Fibroblast of villous mesenchyme (primary cell): ENCODE results near the gene ATXN2. TPM values are rescaled to one million over a fixed set of nuclear protein-coding genes. Genes with fewer than 3 reads are reported as not detected.

ENCODE experiments used
- DNase-seq: peaks from one replicate; pipeline ENCODE4 v3.0.0-alpha.2; 2010; ENCODE audit warnings: low read depth
- H3K4me3 ChIP-seq: 2 replicates; pipeline ENCODE4 v1.5.1; 2011; ENCODE audit warnings: low read depth, mild to moderate bottlenecking, low read length
- total RNA-seq: library from RNA; depleted of rRNA; stranded (reverse); fragments of >200 nt; gene quantifications from 2 replicates; pipeline ENCODE4 v1.2.3, GENCODE V29; 2012
- TF ChIP-seq, protein P1 (sequence below): IDR thresholded peaks from 2 replicates; pipeline ENCODE4 v1.5.1; 2012; ENCODE audit warnings: low read depth, mild to moderate bottlenecking, low read length; ENCODE audit not compliant: insufficient read depth

The ATXN2 gene
- total RNA-seq, 1 donor = 71.7 TPM

DNA sequence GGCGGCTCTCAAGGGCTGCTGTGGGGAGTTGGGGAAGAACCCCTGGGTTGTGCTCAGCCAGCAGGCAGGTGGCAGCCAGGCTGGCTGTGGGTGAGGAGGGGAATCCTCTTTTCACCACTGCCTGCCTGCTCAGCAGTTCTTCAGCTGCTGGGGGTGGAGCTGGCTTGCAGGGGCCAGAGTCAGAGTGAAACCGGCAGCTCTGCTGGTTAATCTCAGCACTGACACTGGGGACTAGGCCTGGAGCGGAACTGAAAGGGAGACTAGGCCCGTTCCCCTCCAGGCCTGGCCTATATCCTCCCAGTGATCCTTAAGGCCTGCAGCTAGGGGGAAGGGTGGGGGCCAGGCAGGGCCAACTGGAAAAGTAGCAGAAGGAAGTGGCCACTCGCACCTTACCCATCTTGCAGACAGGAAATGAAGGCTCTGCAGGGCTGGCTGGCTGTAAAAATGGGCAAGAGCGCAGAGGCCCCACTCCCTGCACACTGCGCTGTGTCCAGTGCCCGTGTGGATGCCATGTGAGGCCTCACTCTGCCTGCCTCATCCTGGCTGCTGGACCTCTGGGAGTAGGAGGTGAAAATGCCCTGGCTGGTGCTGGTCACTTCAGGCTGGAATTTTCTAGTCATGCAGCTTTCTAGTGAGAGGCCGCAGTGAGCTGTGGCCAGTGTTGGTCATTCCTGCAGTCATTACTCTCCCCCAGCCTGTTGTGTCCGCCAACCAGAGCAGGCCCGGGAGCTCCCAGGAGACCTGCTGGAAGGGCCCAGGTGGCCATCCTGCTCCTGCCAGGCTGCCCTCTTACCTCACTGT, 154.0 kb downstream of the ATXN2 start:
- H3K4me3 ChIP-seq = no peak overlapping the region
- peak; percentile 90 for DNase-seq
- TF ChIP-seq, protein P1, sequence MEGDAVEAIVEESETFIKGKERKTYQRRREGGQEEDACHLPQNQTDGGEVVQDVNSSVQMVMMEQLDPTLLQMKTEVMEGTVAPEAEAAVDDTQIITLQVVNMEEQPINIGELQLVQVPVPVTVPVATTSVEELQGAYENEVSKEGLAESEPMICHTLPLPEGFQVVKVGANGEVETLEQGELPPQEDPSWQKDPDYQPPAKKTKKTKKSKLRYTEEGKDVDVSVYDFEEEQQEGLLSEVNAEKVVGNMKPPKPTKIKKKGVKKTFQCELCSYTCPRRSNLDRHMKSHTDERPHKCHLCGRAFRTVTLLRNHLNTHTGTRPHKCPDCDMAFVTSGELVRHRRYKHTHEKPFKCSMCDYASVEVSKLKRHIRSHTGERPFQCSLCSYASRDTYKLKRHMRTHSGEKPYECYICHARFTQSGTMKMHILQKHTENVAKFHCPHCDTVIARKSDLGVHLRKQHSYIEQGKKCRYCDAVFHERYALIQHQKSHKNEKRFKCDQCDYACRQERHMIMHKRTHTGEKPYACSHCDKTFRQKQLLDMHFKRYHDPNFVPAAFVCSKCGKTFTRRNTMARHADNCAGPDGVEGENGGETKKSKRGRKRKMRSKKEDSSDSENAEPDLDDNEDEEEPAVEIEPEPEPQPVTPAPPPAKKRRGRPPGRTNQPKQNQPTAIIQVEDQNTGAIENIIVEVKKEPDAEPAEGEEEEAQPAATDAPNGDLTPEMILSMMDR = no peak

DNA sequence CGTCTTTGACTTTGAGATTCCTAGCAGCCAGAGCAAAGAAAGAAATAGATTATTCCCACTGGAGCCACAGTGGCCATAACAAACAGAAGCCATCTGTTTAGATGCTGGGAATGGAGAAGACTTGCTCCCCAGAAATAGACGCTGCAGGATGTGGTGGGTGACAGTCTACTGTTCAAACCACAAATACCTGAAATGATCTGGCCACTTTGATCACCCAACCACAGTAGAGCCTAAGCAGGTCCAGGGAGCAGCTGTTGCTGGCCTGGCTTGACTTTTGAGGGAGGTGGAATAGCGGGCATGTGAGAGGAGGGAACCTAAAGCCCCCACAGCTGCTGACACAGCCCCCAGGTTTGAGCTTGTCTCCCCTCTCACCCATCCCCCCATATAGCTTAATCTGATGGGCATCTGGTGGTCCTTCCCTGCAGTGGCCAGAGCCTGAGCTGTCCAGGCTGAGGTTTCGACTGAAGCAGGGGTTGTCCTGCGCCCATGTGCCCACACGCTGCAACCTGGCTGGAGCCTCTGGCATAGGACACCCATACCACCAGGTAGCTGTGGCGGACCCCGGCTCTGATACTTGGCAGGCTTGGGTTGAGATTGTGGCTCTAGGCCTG, 154.7 kb downstream of the ATXN2 start:
- H3K4me3 ChIP-seq = no peak overlapping the region
- no peak for DNase-seq
- TF ChIP-seq, protein P1 = no peak

DNA sequence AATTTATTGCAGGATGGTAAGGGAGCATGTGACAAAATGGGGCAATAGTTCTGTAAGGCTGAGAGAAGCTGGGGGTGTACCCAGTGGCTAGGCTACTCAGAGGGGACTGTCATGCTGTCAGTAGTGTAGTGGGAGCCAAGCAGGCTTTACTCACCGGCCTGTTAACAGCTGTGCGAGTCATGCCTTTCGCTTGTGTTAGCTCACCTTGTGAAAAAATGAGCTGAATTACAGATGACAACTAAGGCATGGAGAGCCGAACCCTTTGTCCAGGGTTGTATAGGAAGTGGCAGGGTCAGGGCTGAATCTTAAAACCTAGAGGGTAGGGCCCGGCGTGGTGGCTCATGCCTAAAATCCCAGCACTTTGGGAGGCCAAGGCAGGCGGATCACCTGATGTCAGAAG, 155.5 kb downstream of the ATXN2 start:
- TF ChIP-seq, protein P1 = no peak
- peak; percentile 54 for DNase-seq
- H3K4me3 ChIP-seq = no peak overlapping the region

DNA sequence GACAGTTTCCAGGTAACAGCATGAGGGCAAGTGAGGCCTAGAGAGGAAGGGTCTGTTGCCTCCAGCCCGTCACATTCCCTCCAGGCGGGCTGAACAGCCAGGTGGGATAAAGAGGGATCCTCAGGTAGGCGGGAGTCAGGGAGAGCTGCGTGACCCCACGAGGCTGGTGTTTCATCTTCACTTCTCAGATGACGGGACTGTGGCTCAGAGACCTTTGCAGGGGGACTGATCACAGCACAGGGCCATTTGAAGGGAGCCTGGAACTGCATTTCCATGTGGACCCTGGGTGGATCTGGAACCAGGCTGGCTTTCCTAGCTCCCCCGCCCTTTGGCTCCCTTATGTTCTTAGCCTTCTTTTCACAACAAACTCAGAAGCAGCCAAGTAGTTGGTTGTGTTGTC, 156.0 kb downstream of the ATXN2 start:
- TF ChIP-seq, protein P1 = no peak
- no peak for DNase-seq
- H3K4me3 ChIP-seq = no peak overlapping the region

DNA sequence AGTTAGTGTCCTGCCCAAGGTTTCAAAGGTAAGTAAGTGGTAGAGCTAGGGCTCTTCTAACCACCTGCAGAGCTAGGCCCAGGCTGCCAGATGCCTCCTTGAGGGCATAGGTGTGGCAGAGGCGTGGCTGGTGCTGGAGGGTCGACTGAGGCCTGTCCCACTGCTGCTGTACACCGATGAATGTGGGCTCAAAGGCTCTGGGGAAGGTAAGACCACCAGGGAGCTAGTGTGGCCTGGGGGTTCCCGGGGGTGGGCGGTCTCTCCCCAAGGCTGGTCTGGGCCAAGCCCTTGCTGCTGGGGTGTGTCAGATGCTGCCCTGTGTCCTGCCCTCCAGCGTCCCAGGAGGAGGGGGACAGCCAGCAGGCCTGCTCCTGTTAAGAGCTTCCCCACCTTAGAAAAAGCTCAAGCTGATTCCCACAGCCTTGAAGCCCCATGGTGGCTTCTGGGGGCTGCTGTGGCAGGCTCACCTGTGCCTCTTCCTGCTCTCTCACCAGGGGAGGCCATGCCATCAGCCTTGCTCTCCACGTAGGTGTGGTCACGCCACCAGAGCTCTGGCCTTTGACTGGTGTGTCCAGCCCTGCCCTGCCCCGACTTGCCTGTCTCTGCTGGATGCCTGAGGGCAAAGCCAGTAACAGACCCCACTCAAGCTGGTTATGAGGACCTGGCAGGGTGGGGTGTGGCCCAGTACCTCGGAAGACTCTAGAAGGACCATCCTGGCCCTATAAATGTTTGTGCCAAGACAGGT, 156.6 kb downstream of the ATXN2 start:
- no peak for DNase-seq
- no peak overlapping the region for H3K4me3 ChIP-seq
- TF ChIP-seq, protein P1 = no peak

DNA sequence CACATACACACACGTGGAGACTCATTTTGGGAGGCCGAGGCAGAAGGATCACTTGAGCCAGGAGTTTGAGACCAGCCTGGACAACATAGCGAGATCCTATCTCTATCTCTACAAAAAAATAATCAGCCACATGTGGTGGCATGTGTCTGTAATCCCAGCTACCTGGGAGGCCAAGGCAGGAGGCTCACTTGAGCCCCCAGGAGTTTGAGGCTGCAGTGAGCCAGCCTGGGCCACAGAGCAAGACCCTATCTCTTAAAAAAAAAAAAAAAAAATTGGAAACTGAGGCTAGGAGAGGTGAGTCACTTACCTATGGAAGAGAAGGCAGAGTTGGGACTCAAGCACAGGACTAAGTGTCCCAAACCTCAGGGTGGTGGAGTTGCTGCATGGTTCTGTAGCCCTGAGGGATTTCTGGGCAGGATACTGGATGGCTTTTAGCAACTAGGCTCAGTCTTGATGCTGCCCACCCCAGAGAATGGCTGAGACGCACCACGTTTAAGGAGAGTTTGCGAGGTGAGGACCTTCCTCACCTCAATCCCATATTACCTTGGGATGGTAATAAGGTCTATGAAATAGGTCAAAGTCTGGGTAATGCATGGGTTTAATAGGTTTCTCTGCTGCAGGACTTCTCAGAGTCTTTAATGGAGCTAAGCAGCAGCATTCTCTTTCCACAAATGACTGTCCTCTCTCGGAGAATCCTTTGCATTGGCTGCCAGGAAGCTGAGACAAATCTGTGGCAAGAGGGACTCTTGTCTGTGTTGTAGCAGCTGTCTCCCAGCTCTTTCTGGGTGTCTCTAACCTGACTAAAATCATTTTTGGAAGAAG, 157.8 kb downstream of the ATXN2 start:
- H3K4me3 ChIP-seq = no peak overlapping the region
- TF ChIP-seq, protein P1 = no peak
- DNase-seq = no peak
